Stomach (tissue), 9 donors: ENCODE data around the gene RPL18. TPM values are rescaled to one million over a fixed set of nuclear protein-coding genes. Genes with fewer than 3 reads are reported as not detected.

ENCODE experiments used
- DNase-seq, 2 donors: peaks; one replicate each; pipeline versions ENCODE4 v3.0.0 to v3.0.0-alpha.2; 2013 to 2019
- H3K27ac ChIP-seq, 5 donors: fragments of 200-600 bp in 4 of 5; sonication (generic) in 4 of 5; one replicate each; pipeline ENCODE4 v1.5.1; 2013 to 2019; ENCODE audit warnings: mild to moderate bottlenecking in 1 of 5, moderate library complexity in 1 of 5
- H3K27me3 ChIP-seq, 3 donors: fragments of 200-600 bp; sonication (generic); one replicate each; pipeline ENCODE4 v1.5.1; 2017 to 2019; ENCODE audit warnings: mixed run types in 1 of 3
- H3K36me3 ChIP-seq, 4 donors: fragments of 200-600 bp; sonication (generic); 1 replicate in 3 of 4; 2 replicates in 1 of 4; pipeline ENCODE4 v1.5.1; 2016 to 2019
- H3K4me1 ChIP-seq, 4 donors: fragments of 200-600 bp; sonication (generic); one replicate each; pipeline ENCODE4 v1.5.1; 2016 to 2019
- H3K4me3 ChIP-seq, 4 donors: fragments of 200-600 bp; sonication (generic) in 3 of 4; one replicate each; pipeline ENCODE4 v1.5.1; 2016 to 2019; ENCODE audit warnings: mild to moderate bottlenecking in 1 of 4
- H3K9me3 ChIP-seq, 4 donors: fragments of 200-600 bp; sonication (generic); one replicate each; pipeline ENCODE4 v1.5.1; 2016 to 2019
- EP300 ChIP-seq: sonication (generic); formaldehyde crosslinking; IDR thresholded peaks from one replicate; pipeline ENCODE4 v1.6.1; 2017; ENCODE audit warnings: antibody characterized with exemption
- POLR2A ChIP-seq, 4 donors: fragments of 450-650 bp; IDR thresholded peaks; one replicate each; pipeline ENCODE4 v1.6.1; 2016; ENCODE audit warnings: antibody characterized with exemption in 4 of 4, control low read depth in 2 of 4, mild to moderate bottlenecking in 1 of 4, moderate library complexity in 1 of 4
- POLR2AphosphoS5 ChIP-seq, 3 donors: sonication (generic); formaldehyde crosslinking; IDR thresholded peaks; one replicate each; pipeline ENCODE4 v1.6.1; 2016; ENCODE audit warnings: antibody characterized with exemption in 3 of 3
- whole genome bisulfite sequencing, 5 donors: extraction: QIAGEN DNeasy Blood & Tissue Kit in 3 of 5; methylation state at CpG; one replicate each; pipeline versions ENCODE4 v1.1.5 to v1.1.7; 2013 to 2018; 5-methylcytosine and 5-hydroxymethylcytosine counted together
- intact Hi-C: fragments of 100-400 bp; cut with DNase I; formaldehyde crosslinking; loops from one replicate; pipeline ENCODE4 v1.15.1; 2023; ENCODE audit warnings: low total_unique reads
- polyA plus RNA-seq, 3 donors: library from polyadenylated mRNA; stranded (reverse); fragments of 200-250 nt; gene quantifications; one replicate each; pipeline ENCODE4 v1.2.3, GENCODE V29; 2013
- total RNA-seq, 5 donors: library from RNA; depleted of rRNA; stranded (reverse); fragments of >200 nt; gene quantifications; one replicate each; pipeline versions ENCODE4 v1.1.0 to v1.2.3, GENCODE V29; 2014 to 2016
- TF ChIP-seq, protein P1 (sequence below), 7 experiments: fragments of 450-650 bp in 4 of 7; fragments of 200-600 bp in 3 of 7; sonication (generic) in 3 of 7; IDR thresholded peaks; one replicate each; pipeline ENCODE4 v1.5.1; 2016 to 2019; ENCODE audit warnings: antibody characterized with exemption in 7 of 7, control low read depth in 2 of 7, mild to moderate bottlenecking in 1 of 7
- donor health status: healthy with polysubstance abuse.
- donor health status: Bipolar disorder and iron deficiency.
- donor health status: healthy.

RPL18 gene
- total and polyA plus RNA-seq, 8 donors: 1,272 to 3,739 (median 2,415) TPM

DNA sequence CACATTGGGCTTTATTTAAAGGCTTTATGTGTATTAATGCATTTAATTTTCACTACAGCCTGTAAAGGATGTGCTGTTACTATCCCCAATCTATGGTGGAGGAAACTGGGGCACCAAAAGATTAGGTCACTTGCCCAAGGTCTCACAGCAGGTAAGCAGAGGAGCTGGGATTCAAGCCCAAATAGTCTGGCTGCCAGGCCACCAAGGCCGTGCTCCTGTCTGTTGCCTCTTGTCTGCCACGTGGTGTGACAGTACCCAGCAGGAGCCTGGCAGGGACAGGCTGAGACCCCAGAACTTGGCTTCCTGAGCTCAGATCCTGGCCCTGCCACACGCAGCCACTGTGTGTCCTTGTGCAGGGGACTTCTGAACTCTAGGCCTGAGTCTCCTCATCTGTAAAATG, 49.4 kb upstream of the RPL18 start:
- Histone ChIP-seq H3K36me3 (no peaks in the 10 kb centered on the region), H3K27me3 (no peaks in the 10 kb centered on the region), H3K9me3 (no peaks in the 10 kb centered on the region), H3K4me1 (no peaks in the 10 kb centered on the region), H3K4me3 (no peak overlapping the region), H3K27ac (no peak overlapping the region)
- intact Hi-C loops: no loop called here
- 41 to 76% (median 56%) methylated on average over 3 of the region's 3 CpGs for WGBS, 5 donors
- no peak for DNase-seq
- TF ChIP-seq POLR2A (IDR thresholded peaks at IDR 0.05): no peak
- TF ChIP-seq, protein P1, sequence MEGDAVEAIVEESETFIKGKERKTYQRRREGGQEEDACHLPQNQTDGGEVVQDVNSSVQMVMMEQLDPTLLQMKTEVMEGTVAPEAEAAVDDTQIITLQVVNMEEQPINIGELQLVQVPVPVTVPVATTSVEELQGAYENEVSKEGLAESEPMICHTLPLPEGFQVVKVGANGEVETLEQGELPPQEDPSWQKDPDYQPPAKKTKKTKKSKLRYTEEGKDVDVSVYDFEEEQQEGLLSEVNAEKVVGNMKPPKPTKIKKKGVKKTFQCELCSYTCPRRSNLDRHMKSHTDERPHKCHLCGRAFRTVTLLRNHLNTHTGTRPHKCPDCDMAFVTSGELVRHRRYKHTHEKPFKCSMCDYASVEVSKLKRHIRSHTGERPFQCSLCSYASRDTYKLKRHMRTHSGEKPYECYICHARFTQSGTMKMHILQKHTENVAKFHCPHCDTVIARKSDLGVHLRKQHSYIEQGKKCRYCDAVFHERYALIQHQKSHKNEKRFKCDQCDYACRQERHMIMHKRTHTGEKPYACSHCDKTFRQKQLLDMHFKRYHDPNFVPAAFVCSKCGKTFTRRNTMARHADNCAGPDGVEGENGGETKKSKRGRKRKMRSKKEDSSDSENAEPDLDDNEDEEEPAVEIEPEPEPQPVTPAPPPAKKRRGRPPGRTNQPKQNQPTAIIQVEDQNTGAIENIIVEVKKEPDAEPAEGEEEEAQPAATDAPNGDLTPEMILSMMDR (IDR thresholded peaks at IDR 0.05): no peak
- no peak for TF ChIP-seq POLR2AphosphoS5 (IDR thresholded peaks at IDR 0.05)
- TF ChIP-seq EP300: no peak

DNA sequence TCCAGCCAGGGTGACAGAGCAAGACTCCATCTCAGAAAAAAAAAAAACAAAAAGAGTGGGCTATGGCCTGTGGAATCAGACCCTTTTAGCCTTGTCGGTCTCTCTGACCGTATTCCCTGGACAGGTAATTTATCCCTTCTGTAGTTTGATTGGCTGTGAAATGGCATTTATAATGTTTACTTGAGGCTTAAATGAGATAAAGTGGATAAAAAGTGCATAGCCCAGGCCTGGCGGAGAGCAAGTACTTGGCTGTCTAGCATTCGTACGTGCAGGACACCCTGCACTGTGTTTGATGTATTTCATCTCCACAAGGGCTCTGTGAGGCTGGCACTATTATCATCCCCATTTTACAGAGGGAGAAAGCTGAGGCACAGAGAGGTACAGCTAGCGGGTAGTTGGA, 46.8 kb upstream of the RPL18 start:
- no peak for DNase-seq
- TF ChIP-seq POLR2AphosphoS5 (IDR thresholded peaks at IDR 0.05): no peak
- TF ChIP-seq, protein P1 (IDR thresholded peaks at IDR 0.05): no peak
- no peak for TF ChIP-seq POLR2A (IDR thresholded peaks at IDR 0.05)
- no peak for TF ChIP-seq EP300
- 35 to 72% (median 58%) methylated on average over 6 of the region's 6 CpGs for WGBS, 5 donors

DNA sequence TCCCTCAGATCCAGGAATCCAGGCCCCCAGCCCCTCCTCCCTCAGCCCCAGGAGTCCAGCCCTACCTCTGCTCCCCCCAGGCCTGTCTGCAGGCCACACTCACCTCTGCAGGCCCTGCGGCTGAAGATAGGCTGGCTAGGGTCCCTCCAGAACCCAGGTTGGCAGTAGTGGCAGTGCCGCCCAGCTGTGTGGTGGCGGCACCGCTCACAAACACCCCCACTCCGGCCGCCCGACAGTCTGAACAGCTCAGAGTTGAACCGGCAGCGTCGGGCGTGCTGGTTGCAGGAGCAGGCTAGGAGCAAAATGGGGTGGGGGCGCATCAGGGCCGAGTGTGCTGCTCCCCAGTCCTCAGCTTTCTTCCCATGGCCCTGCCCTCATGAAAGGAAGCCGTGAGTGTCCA, 45.5 kb upstream of the RPL18 start:
- 83 to 93% (median 90%) methylated on average over 10 to 14 of the region's 14 CpGs for WGBS, 5 donors

More for the DNA sequence above, 46.8 kb upstream of the RPL18 start:
- H3K4me3 ChIP-seq: no peak overlapping the region
- no peaks in the 10 kb centered on the region for H3K27me3 ChIP-seq
- H3K36me3 ChIP-seq: no peaks in the 10 kb centered on the region
- no peak overlapping the region for H3K27ac ChIP-seq
- peaks cover 0 to 8% (median 4%) of the 10 kb centered on the region in 4 donors for H3K4me1 ChIP-seq
- H3K9me3 ChIP-seq: no peaks in the 10 kb centered on the region
- intact Hi-C loops: no loop called here

DNA sequence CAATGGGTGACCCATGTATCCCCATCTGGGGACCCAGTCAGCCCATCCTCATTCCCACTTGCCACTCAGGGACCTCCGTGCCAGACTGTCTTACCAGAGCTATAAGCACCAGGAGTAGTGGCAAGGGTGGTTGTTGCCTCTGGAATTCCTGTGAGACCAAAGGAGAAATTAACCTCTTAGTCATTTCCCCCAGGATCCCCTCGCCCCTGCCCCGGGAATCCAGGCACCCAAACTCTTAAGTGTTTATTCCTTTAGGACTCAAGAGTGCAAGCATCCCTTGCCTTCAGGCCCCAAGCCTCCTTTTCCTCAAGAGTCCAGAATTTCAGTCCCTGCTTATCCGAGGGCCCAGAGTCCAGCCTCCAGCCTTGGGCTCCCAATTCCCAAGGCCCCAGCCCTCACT, 44.7 kb upstream of the RPL18 start:
- H3K27ac ChIP-seq: no peak overlapping the region
- TF ChIP-seq POLR2A (IDR thresholded peaks at IDR 0.05) (no peak), EP300 (no peak)
- no peaks in the 10 kb centered on the region for H3K36me3 ChIP-seq
- intact Hi-C loops: no loop called here
- peaks cover 0 to 18% (median 6%) of the 10 kb centered on the region in 4 donors for H3K4me1 ChIP-seq
- WGBS, 5 donors: 89 to 99% (median 94%) methylated on average over 4 of the region's 4 CpGs
- H3K27me3 ChIP-seq: no peaks in the 10 kb centered on the region
- H3K9me3 ChIP-seq: no peaks in the 10 kb centered on the region
- no peak for DNase-seq
- H3K4me3 ChIP-seq: no peak overlapping the region

More for the DNA sequence above, 45.5 kb upstream of the RPL18 start:
- Histone ChIP-seq H3K36me3 (no peaks in the 10 kb centered on the region), H3K9me3 (no peaks in the 10 kb centered on the region), H3K4me3 (no peak overlapping the region), H3K27me3 (no peaks in the 10 kb centered on the region), H3K4me1 (peaks cover 0 to 18% (median 6%) of the 10 kb centered on the region in 4 donors), H3K27ac (no peak overlapping the region)
- no peak for DNase-seq
- intact Hi-C loops: no loop called here
- TF ChIP-seq POLR2AphosphoS5 (IDR thresholded peaks at IDR 0.05) (no peak), EP300 (no peak), POLR2A (IDR thresholded peaks at IDR 0.05) (no peak)
- TF ChIP-seq, protein P1 (IDR thresholded peaks at IDR 0.05): no peak

DNA sequence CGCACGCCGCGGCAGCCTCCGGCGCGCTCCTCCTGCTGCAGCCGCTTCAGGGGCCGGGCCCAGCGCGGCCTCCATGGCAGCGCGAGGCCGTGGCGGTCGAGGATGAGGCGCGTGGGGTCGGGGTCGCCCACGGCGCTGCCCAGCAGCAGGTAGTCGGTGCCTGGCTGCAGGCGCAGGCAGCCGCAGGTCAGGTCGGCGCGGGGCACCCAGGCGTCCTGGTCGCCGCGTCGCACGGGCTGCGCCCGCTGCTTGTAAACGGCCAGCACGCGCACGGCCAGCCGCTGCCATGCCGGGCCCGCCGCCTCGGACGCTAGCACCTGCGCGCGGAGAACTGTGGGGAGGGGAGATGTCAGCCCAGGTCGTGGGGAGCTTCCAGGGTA, 42.7 kb upstream of the RPL18 start:
- Histone ChIP-seq H3K9me3 (no peaks in the 10 kb centered on the region), H3K36me3 (no peaks in the 10 kb centered on the region), H3K27me3 (no peaks in the 10 kb centered on the region), H3K27ac (no peak overlapping the region), H3K4me1 (peaks cover 0 to 18% (median 6%) of the 10 kb centered on the region in 4 donors), H3K4me3 (no peak overlapping the region)
- TF ChIP-seq, protein P1 (IDR thresholded peaks at IDR 0.05): no peak
- no peak for TF ChIP-seq POLR2AphosphoS5 (IDR thresholded peaks at IDR 0.05)
- no peak for TF ChIP-seq EP300
- TF ChIP-seq POLR2A (IDR thresholded peaks at IDR 0.05): no peak
- intact Hi-C loops: no loop called here
- WGBS, 5 donors: 88 to 93% (median 92%) methylated on average over 39 to 50 of the region's 50 CpGs
- DNase-seq: no peak
